GM12878 (cell line): ENCODE data around the gene HDAC9. TPM values are rescaled to one million over a fixed set of nuclear protein-coding genes. Genes with fewer than 3 reads are reported as not detected.

Source experiments
- ATAC-seq: fragments of 200-7000 bp; cut with Tn5 transposase; 3 replicates; pipeline ENCODE4 v1.9.1; 2020; ENCODE audit warnings: mild to moderate bottlenecking, moderate library complexity
- BruUV-seq: library from RNA; stranded (reverse); fragments of 400-500 nt; replicated peaks from 2 replicates; lab custom pipeline; 2021; lab: Mats Ljungman, UMichigan
- CTCF ChIA-PET: fragments of 300-600 bp; sonication (Branson Sonifier 250); formaldehyde crosslinking; extraction: SDS; loops from one replicate; lab custom pipeline; 2021; ENCODE audit warnings: inconsistent platforms; lab: Yijun Ruan, JAX
- POLR2A ChIA-PET: fragments of 350-600 bp; formaldehyde crosslinking; extraction: SDS; loops from one replicate; lab custom pipeline; 2021; ENCODE audit warnings: inconsistent platforms; lab: Charles Lee
- RAD21 ChIA-PET: fragments of 300-600 bp; sonication (Branson Sonifier 250); formaldehyde crosslinking; loops from one replicate; lab custom pipeline; 2023; ENCODE audit warnings: antibody characterized with exemption; ENCODE audit not compliant: unreplicated experiment; lab: Charles Lee
- SMC1A ChIA-PET: fragments of 300-600 bp; sonication (Branson Sonifier 250); formaldehyde crosslinking; loops from one replicate; lab custom pipeline; 2023; ENCODE audit not compliant: unreplicated experiment, uncharacterized antibody; lab: Charles Lee
- DNase-seq: peaks from one replicate; pipeline ENCODE4 v3.0.0-alpha.2; 2011; ENCODE audit warnings: low read depth, low spot score
- FAIRE-seq: peaks from 3 replicates; lab custom pipeline; 2011; peaks lifted over from hg19 to GRCh38; lab: Jason Lieb, UNC
- H2AFZ ChIP-seq: 2 replicates; pipeline ENCODE4 v1.6.0; 2011; ENCODE audit warnings: low read depth, low read length, control low read depth; ENCODE audit not compliant: control insufficient read depth
- H3K27ac ChIP-seq: 2 replicates; pipeline ENCODE4 v1.5.1; 2011; ENCODE audit warnings: control low read depth; ENCODE audit not compliant: control insufficient read depth, insufficient read depth
- H3K27me3 ChIP-seq, 2 experiments: replicated peaks in 1 of 2; 2 replicates each; pipeline versions ENCODE4 v1.6.0 to v1.6.1; 2011; ENCODE audit warnings: low read length in 1 of 2; ENCODE audit not compliant: control insufficient read depth in 2 of 2, insufficient read depth in 2 of 2
- H3K36me3 ChIP-seq, 2 experiments: 2 replicates each; pipeline ENCODE4 v1.5.1; 2011; ENCODE audit warnings: low read length in 1 of 2; ENCODE audit not compliant: control insufficient read depth in 2 of 2, insufficient read depth in 2 of 2
- H3K4me1 ChIP-seq: 2 replicates; pipeline ENCODE4 v1.6.1; 2011; ENCODE audit warnings: mild to moderate bottlenecking, low read length, moderate library complexity, mixed read lengths; ENCODE audit not compliant: control insufficient read depth, insufficient read depth
- H3K4me2 ChIP-seq: 2 replicates; pipeline ENCODE4 v1.6.0; 2011; ENCODE audit warnings: control low read depth; ENCODE audit not compliant: control insufficient read depth, insufficient read depth
- H3K4me3 ChIP-seq: fragments of 200-600 bp; sonication (generic); 2 replicates; pipeline ENCODE4 v1.5.1; 2016
- H3K79me2 ChIP-seq: 2 replicates; pipeline ENCODE4 v1.6.0; 2011; ENCODE audit warnings: low read length; ENCODE audit not compliant: control insufficient read depth, insufficient read depth
- H3K9ac ChIP-seq: 2 replicates; pipeline ENCODE4 v1.8.0; 2011; ENCODE audit warnings: low read length, control low read depth, mixed read lengths; ENCODE audit not compliant: control insufficient read depth, insufficient read depth
- H3K9me3 ChIP-seq: replicated peaks from 3 replicates; pipeline ENCODE4 v1.5.1; 2011; ENCODE audit warnings: mild to moderate bottlenecking, low read length; ENCODE audit not compliant: control insufficient read depth, insufficient read depth
- H4K20me1 ChIP-seq: 2 replicates; pipeline ENCODE4 v1.6.0; 2011; ENCODE audit not compliant: control insufficient read depth, insufficient read depth
- BHLHE40 ChIP-seq, 2 experiments: fragments of 450-650 bp in 1 of 2; IDR thresholded peaks; 2 replicates each; pipeline ENCODE4 v1.6.1; 2011 to 2017; ENCODE audit warnings: low read depth in 2 of 2, borderline replicate concordance in 1 of 2, improper control_type of control experiment in 1 of 2, low read length in 1 of 2, mild to moderate bottlenecking in 1 of 2
- FOXK2 ChIP-seq: fragments of 450-650 bp; IDR thresholded peaks from 2 replicates; pipeline ENCODE4 v1.6.1; 2017; ENCODE audit warnings: mild to moderate bottlenecking, moderate library complexity
- IKZF1 ChIP-seq: fragments of 450-650 bp; conservative IDR thresholded peaks from 2 replicates; pipeline ENCODE4 v1.6.1; 2017; ENCODE audit warnings: antibody characterized with exemption, mild to moderate bottlenecking
- MAX ChIP-seq: IDR thresholded peaks from 2 replicates; pipeline ENCODE4 v1.6.1; 2012; ENCODE audit warnings: low read depth, low read length, improper control_type of control experiment
- NFIC ChIP-seq: IDR thresholded peaks from 2 replicates; pipeline ENCODE4 v1.6.1; 2012; ENCODE audit warnings: low read depth, mild to moderate bottlenecking, inconsistent platforms, low read length, moderate library complexity
- PAX8 ChIP-seq: fragments of 450-650 bp; IDR thresholded peaks from 2 replicates; pipeline ENCODE4 v1.6.1; 2017; ENCODE audit warnings: mild to moderate bottlenecking, moderate library complexity
- PKNOX1 ChIP-seq: fragments of 450-650 bp; IDR thresholded peaks from 2 replicates; pipeline ENCODE4 v1.6.1; 2016; ENCODE audit warnings: mild to moderate bottlenecking
- RBBP5 ChIP-seq: fragments of 200-600 bp; sonication (generic); conservative IDR thresholded peaks from 2 replicates; pipeline ENCODE4 v1.6.1; 2016
- RELA ChIP-seq: fragments of 450-650 bp; IDR thresholded peaks from 2 replicates; pipeline ENCODE4 v1.8.0; 2014; ENCODE audit warnings: borderline replicate concordance; ENCODE audit not compliant: partially characterized antibody
- STAT1 ChIP-seq: fragments of 450-650 bp; conservative IDR thresholded peaks from 2 replicates; pipeline ENCODE4 v1.6.1; 2014; ENCODE audit warnings: antibody characterized with exemption, mild to moderate bottlenecking
- TARDBP ChIP-seq: IDR thresholded peaks from 2 replicates; pipeline ENCODE4 v1.6.1; 2016; ENCODE audit warnings: borderline replicate concordance
- ZNF24 ChIP-seq: fragments of 450-650 bp; IDR thresholded peaks from 2 replicates; pipeline ENCODE4 v1.6.1; 2017; ENCODE audit warnings: antibody characterized with exemption, mild to moderate bottlenecking
- WGBS: methylation state at CpG from one replicate; pipeline ENCODE4 v1.1.6; 2016; ENCODE audit warnings: low lambda C conversion rate; ENCODE audit not compliant: insufficient replicate concordance, insufficient coverage; ENCODE audit errors: missing lambda C conversion rate; 5-methylcytosine and 5-hydroxymethylcytosine counted together
- in situ Hi-C: fragments of 300-500 bp; cut with MboI; formaldehyde crosslinking; loops from 9 replicates; pipeline ENCODE4 v1.14.3; 2018; ENCODE audit warnings: mixed read lengths
- intact Hi-C: fragments of 100-400 bp; cut with micrococcal nuclease; formaldehyde crosslinking; loops from one replicate; pipeline ENCODE4 v1.14.2; 2022; ENCODE audit not compliant: unreplicated experiment
- polyA plus RNA-seq, 11 experiments: library from polyadenylated mRNA; depleted of rRNA in 4 of 11; unstranded in 6 of 11; stranded (reverse) in 5 of 11; fragments of >200 nt; fragmentation: Nextera tagmentation in 4 of 11; fragmentation: Illumina TruSeq in 1 of 11; extraction: Ambion mirVana in 4 of 11; extraction: Trizol in 1 of 11; gene quantifications; 1 replicate in 1 of 11; 2 replicates in 10 of 11; pipeline versions ENCODE4 v1.2.1 to v1.2.3, GENCODE V29; 2011 to 2016; ENCODE audit warnings: inconsistent platforms in 2 of 11, missing spikeins in 2 of 11, low read depth in 1 of 11
- total RNA-seq, 4 experiments: library from RNA; depleted of rRNA in 3 of 4; stranded (reverse); fragments of >200 nt in 3 of 4; fragmentation: Illumina TruSeq in 1 of 4; extraction: Trizol in 1 of 4; gene quantifications; 2 replicates each; pipeline versions ENCODE4 v1.2.1 to v1.2.3, GENCODE V29; 2013 to 2021

Gene HDAC9
- total and polyA plus RNA-seq, 10 of the 15 experiments (the other 5 are each of a cell fraction or from before 2014, with no cell fraction given): 0.73 to 12.8 (median 0.92) TPM

- SMC1A ChIA-PET: no interaction called here
- Histone ChIP-seq H3K27ac (no peak overlapping the region), H3K4me3 (no peak overlapping the region), H2AFZ (no peak overlapping the region), H4K20me1 (no peaks in the 10 kb centered on the region), H3K79me2 (no peaks in the 10 kb centered on the region), H3K36me3 (no peaks in the 10 kb centered on the region), H3K4me1 (no peaks in the 10 kb centered on the region), H3K9me3 (no peaks in the 10 kb centered on the region), H3K9ac (no peak overlapping the region), H3K27me3 (no peaks in the 10 kb centered on the region), H3K4me2 (no peak overlapping the region)
- TF ChIP-seq ZNF24 (no peak), RBBP5 (no peak), TARDBP (no peak), PAX8 (no peak), RELA (no peak), PKNOX1 (no peak), FOXK2 (no peak), NFIC (no peak), IKZF1 (no peak), STAT1 (no peak), MAX (no peak), BHLHE40 (IDR thresholded peaks at IDR 0.05; ENCODE audit: borderline replicate concordance in 1 of 2, low read depth in 2 of 2, low read length in 1 of 2) (no peak)
- POLR2A ChIA-PET: no interaction called here
- DNase-seq (no peak), ATAC-seq (no peak), FAIRE-seq (no peak)
- WGBS: 32% methylated on average over 3 of the region's 3 CpGs
- no TSS peak for BruUV-seq
- RAD21 ChIA-PET: no interaction called here
- in situ Hi-C loops: no loop called here
- intact Hi-C loops: no loop called here
- CTCF ChIA-PET: no interaction called here
Measured at GRCh38 chr7:18780938-18781337, 285.4 kb downstream of the HDAC9 start.
